Right lobe of liver (tissue), 4 donors: ENCODE data around the gene LRP1.

Source experiments
- POLR2A ChIP-seq: fragments of 450-650 bp; IDR thresholded peaks from one replicate; pipeline ENCODE4 v1.6.1; 2017; ENCODE audit warnings: antibody characterized with exemption, mild to moderate bottlenecking
- TF ChIP-seq, protein P1 (sequence below), 4 donors: fragments of 200-600 bp in 3 of 4; fragments of 450-650 bp in 1 of 4; IDR thresholded peaks; one replicate each; pipeline versions ENCODE4 v1.5.1 to v1.8.0; 2016 to 2022; ENCODE audit warnings: antibody characterized with exemption in 4 of 4, mild to moderate bottlenecking in 2 of 4
- donor health status: DM: no; HTN: no; CAD: no.
- donor health status: DM: no; HTN: no; CAD: no.
- donor health status: DM: no; HTN: yes; CAD: no.

DNA sequence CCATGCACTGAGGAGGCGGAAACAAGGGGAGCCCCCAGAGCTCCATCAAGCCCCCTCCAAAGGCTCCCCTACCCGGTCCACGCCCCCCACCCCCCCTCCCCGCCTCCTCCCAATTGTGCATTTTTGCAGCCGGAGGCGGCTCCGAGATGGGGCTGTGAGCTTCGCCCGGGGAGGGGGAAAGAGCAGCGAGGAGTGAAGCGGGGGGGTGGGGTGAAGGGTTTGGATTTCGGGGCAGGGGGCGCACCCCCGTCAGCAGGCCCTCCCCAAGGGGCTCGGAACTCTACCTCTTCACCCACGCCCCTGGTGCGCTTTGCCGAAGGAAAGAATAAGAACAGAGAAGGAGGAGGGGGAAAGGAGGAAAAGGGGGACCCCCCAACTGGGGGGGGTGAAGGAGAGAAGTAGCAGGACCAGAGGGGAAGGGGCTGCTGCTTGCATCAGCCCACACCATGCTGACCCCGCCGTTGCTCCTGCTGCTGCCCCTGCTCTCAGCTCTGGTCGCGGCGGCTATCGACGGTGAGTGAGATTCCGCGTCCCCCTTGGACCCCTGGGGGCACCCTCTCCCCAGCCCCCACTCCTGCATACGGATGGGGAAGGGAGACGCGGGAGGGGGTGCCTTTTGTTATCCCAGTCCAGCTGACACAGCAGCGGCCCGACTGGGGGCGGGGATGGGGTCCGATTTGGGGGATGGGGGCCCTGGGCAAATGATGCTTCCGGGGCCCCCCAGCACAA, 400 bp downstream of the LRP1 start:
- TF ChIP-seq POLR2A: no peak
- TF ChIP-seq, protein P1, sequence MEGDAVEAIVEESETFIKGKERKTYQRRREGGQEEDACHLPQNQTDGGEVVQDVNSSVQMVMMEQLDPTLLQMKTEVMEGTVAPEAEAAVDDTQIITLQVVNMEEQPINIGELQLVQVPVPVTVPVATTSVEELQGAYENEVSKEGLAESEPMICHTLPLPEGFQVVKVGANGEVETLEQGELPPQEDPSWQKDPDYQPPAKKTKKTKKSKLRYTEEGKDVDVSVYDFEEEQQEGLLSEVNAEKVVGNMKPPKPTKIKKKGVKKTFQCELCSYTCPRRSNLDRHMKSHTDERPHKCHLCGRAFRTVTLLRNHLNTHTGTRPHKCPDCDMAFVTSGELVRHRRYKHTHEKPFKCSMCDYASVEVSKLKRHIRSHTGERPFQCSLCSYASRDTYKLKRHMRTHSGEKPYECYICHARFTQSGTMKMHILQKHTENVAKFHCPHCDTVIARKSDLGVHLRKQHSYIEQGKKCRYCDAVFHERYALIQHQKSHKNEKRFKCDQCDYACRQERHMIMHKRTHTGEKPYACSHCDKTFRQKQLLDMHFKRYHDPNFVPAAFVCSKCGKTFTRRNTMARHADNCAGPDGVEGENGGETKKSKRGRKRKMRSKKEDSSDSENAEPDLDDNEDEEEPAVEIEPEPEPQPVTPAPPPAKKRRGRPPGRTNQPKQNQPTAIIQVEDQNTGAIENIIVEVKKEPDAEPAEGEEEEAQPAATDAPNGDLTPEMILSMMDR (IDR thresholded peaks at IDR 0.05): no peak
